Vagina (tissue), 2 donors: ENCODE data around the gene NOP9.
A peak's percentile ranks its signal among the peaks of the same experiment; 100 is the strongest.

Experiments used
- POLR2AphosphoS5 ChIP-seq, 2 donors: sonication (generic); formaldehyde crosslinking; IDR thresholded peaks; one replicate each; pipeline ENCODE4 v1.9.0; 2017; ENCODE audit warnings: antibody characterized with exemption in 2 of 2, mild to moderate bottlenecking in 2 of 2, low read depth in 1 of 2; ENCODE audit not compliant: insufficient read depth in 1 of 2
- TF ChIP-seq, protein P1 (sequence below), 3 experiments: fragments of 450-650 bp in 2 of 3; fragments of 200-600 bp in 1 of 3; sonication (generic) in 1 of 3; IDR thresholded peaks; one replicate each; pipeline ENCODE4 v1.5.1; 2017 to 2019; ENCODE audit warnings: antibody characterized with exemption in 3 of 3, mild to moderate bottlenecking in 2 of 3, moderate library complexity in 2 of 3

DNA sequence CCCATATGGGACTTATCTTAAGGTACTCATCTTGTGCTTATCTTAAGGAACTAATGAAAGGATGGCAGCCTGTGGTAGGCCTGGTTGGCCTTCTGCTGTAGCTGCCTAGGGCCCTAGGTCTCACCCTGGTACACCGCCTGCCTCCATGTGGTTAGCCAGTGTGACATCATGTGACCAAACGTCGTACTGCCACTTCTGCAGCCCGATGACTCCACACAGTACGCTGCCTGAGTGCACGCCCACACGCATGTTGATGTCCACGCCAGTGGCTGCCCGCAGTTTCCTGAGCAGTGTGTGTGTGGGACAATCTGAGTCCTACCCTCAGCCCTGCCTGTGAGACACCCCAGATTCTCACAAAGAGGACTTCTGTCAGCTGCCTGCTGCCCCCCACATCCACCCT lies 30.1 kb downstream of the NOP9 start:
- TF ChIP-seq POLR2AphosphoS5 (IDR thresholded peaks at IDR 0.05; ENCODE audit: insufficient read depth in 1 of 2, low read depth in 1 of 2), result peak in 1 of 2 donors; percentile 40
- TF ChIP-seq, protein P1, sequence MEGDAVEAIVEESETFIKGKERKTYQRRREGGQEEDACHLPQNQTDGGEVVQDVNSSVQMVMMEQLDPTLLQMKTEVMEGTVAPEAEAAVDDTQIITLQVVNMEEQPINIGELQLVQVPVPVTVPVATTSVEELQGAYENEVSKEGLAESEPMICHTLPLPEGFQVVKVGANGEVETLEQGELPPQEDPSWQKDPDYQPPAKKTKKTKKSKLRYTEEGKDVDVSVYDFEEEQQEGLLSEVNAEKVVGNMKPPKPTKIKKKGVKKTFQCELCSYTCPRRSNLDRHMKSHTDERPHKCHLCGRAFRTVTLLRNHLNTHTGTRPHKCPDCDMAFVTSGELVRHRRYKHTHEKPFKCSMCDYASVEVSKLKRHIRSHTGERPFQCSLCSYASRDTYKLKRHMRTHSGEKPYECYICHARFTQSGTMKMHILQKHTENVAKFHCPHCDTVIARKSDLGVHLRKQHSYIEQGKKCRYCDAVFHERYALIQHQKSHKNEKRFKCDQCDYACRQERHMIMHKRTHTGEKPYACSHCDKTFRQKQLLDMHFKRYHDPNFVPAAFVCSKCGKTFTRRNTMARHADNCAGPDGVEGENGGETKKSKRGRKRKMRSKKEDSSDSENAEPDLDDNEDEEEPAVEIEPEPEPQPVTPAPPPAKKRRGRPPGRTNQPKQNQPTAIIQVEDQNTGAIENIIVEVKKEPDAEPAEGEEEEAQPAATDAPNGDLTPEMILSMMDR (IDR thresholded peaks at IDR 0.05), result no peak
